PC-9 (cell line): ENCODE results near the gene DYRK3.

Experiments used
- EZH2 ChIP-seq: fragments of 200-600 bp; sonication (generic); IDR thresholded peaks from 2 replicates; pipeline ENCODE4 v1.8.0; 2017; ENCODE audit warnings: antibody characterized with exemption, low read depth
- TF ChIP-seq, protein P1 (sequence below): fragments of 200-600 bp; sonication (generic); conservative IDR thresholded peaks from 2 replicates; pipeline ENCODE4 v1.6.1; 2017; ENCODE audit warnings: mixed run types, antibody characterized with exemption, mild to moderate bottlenecking, moderate library complexity

GRCh38 chr1:206600527-206600926, 34.8 kb upstream of the DYRK3 start:
- TF ChIP-seq, protein P1, sequence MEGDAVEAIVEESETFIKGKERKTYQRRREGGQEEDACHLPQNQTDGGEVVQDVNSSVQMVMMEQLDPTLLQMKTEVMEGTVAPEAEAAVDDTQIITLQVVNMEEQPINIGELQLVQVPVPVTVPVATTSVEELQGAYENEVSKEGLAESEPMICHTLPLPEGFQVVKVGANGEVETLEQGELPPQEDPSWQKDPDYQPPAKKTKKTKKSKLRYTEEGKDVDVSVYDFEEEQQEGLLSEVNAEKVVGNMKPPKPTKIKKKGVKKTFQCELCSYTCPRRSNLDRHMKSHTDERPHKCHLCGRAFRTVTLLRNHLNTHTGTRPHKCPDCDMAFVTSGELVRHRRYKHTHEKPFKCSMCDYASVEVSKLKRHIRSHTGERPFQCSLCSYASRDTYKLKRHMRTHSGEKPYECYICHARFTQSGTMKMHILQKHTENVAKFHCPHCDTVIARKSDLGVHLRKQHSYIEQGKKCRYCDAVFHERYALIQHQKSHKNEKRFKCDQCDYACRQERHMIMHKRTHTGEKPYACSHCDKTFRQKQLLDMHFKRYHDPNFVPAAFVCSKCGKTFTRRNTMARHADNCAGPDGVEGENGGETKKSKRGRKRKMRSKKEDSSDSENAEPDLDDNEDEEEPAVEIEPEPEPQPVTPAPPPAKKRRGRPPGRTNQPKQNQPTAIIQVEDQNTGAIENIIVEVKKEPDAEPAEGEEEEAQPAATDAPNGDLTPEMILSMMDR, result no peak
- no peak for TF ChIP-seq EZH2
